ENCODE results near the gene MCM8.

GRCh38 chr20:5914859-5915258 is 35.6 kb upstream of the MCM8 start:
- TF ChIP-seq POLR2AphosphoS5 (IDR thresholded peaks at IDR 0.05; ENCODE audit: low read depth) (no peak), CTCF (IDR thresholded peaks at IDR 0.05; ENCODE audit: insufficient read depth, low read length) (no peak), SPI1 (IDR thresholded peaks at IDR 0.05; ENCODE audit: borderline replicate concordance, low read depth) (no peak), GABPA (IDR thresholded peaks at IDR 0.05; ENCODE audit: low read depth) (no peak)
- TF ChIP-seq, protein P1, sequence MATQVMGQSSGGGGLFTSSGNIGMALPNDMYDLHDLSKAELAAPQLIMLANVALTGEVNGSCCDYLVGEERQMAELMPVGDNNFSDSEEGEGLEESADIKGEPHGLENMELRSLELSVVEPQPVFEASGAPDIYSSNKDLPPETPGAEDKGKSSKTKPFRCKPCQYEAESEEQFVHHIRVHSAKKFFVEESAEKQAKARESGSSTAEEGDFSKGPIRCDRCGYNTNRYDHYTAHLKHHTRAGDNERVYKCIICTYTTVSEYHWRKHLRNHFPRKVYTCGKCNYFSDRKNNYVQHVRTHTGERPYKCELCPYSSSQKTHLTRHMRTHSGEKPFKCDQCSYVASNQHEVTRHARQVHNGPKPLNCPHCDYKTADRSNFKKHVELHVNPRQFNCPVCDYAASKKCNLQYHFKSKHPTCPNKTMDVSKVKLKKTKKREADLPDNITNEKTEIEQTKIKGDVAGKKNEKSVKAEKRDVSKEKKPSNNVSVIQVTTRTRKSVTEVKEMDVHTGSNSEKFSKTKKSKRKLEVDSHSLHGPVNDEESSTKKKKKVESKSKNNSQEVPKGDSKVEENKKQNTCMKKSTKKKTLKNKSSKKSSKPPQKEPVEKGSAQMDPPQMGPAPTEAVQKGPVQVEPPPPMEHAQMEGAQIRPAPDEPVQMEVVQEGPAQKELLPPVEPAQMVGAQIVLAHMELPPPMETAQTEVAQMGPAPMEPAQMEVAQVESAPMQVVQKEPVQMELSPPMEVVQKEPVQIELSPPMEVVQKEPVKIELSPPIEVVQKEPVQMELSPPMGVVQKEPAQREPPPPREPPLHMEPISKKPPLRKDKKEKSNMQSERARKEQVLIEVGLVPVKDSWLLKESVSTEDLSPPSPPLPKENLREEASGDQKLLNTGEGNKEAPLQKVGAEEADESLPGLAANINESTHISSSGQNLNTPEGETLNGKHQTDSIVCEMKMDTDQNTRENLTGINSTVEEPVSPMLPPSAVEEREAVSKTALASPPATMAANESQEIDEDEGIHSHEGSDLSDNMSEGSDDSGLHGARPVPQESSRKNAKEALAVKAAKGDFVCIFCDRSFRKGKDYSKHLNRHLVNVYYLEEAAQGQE (IDR thresholded peaks at IDR 0.05; ENCODE audit: insufficient replicate concordance, low read depth) = no peak

All from HL-60 (cell line).